Dedifferentiated amniotic fluid mesenchymal stem cell (primary cell): ENCODE data around the gene STYXL1.
A peak's percentile ranks its signal among the peaks of the same experiment; 100 is the strongest.
"Not testable (repeated sequence)": the region's sequence is repeated elsewhere in the genome, so short reads cannot be mapped to it uniquely, and the experiment has no call there.

Source experiments
- DNase-seq: peaks from one replicate; pipeline ENCODE4 v3.0.0-alpha.2; 2016; ENCODE audit errors: extremely low spot score

STYXL1 gene

DNA sequence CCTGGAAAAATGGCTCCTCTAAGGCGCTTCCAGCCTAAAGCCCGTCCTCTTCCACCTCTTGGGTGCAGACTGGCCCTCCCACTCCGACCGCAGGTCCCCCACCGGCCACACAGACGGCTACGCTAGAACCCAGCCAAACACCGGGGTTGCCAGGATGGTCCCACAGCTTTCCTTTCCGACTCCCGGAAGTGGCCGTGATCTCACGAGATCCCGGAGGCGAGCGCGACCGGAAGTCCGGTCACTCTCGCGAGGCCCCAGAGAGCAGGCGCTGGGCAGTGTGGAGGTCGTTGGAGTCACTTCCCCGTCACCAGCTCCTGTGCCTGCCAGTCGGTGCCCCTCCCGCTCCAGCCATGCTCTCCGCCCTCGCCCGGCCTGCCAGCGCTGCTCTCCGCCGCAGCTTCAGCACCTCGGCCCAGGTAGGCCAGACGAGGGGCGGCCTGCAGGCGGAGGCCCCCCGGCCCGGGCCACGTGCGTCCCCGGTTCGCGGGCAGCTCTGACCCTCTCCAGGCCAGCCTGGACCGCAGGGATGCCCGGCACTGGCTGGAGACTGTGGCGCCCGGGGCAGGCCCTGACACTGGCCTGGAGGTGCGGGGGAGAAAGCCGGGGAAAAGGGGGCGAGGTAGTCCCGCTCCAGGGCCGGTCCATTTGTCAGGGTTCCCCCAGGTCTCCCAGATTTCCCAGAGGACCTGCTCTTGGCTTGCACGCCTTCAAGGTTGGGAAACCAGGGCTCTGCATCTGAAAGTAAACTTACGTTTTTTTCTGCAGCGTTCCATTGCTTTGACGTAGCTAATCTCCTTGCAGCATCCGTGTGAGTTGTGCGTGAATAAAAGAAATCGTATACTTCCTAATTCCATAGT lies at the start of gene STYXL1, which contains the start of gene MDH2:
TSS of gene STYXL1 (minus strand) at position 190 of the 857 bp plus-strand sequence. CDS start 17,477 bp downstream, outside the sequence.
TSS of gene MDH2 (plus strand) at position 296 of the 857 bp plus-strand sequence. CDS start at position 351, 55 bp downstream.
- DNase-seq = peak; percentile 95

- no peak for DNase-seq
Measured at GRCh38 chr7:76095908-76096307, 48.1 kb upstream of the STYXL1 start.

DNA sequence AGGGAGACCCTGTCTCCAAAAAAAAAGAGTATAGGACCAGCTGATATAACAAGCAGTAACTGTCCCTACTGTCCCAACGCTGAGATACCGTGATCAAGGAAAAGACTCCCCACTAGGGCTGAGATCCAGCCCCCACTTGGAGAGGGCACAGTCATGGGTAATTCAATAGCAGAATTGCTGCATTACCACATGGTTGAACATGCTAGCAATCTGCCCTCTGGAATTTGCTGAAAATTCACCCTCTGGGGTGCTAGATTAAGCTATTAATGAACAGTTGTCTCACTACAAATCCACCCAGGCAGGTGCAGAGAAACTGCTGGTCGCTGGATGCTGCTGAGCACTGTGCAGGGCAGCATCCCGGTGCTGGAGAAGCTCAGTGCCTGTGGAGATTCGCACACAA lies 46.5 kb upstream of the STYXL1 start:
- not testable (repeated sequence) for DNase-seq

DNA sequence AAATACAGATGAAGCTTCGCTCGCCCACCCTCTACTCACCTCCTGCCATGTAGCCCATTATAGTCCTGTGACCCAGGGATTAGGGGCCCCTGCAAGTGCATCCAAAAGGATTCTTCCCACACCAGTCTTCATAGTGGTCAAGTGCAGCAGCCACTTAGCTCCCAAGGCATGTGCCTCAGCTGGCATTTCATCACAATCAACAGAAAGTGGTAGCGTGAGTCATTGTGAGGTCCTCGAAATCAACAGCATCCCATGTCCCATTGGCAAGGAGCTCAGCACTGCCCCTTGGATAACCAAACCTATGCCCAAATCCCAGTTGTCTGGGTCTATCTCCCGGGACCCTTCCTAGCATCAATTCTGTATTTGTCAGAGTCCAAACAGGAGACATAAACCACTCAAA lies 45.7 kb upstream of the STYXL1 start:
- DNase-seq = not testable (repeated sequence)

DNA sequence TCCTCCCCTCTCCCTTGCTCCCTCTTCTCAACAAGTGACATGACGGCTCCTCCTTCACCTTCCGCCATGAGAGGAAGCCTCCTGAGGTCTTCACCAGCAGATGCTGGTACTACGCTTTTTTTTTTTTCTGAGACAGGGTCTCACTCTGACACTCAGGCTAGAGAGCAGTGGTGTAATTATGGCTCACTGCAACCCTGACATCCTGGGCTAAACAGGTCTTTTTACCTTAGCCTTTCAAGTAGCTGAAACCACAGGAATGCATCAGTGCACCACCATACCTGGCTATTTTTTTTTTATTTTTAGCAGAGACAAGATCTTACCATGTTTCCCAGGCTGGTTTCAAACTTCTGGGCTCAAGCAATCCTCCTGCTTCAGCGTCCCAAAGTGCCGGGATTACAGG lies 43.7 kb upstream of the STYXL1 start:
- DNase-seq = no peak

GRCh38 chr7:76089865-76090475 lies 42.2 kb upstream of the STYXL1 start:
- no peak for DNase-seq

- DNase-seq = peak; percentile 75
Measured at GRCh38 chr7:76087362-76087791, 39.6 kb upstream of the STYXL1 start.

- no peak for DNase-seq
Measured at GRCh38 chr7:76086070-76086469, 38.3 kb upstream of the STYXL1 start.

DNA sequence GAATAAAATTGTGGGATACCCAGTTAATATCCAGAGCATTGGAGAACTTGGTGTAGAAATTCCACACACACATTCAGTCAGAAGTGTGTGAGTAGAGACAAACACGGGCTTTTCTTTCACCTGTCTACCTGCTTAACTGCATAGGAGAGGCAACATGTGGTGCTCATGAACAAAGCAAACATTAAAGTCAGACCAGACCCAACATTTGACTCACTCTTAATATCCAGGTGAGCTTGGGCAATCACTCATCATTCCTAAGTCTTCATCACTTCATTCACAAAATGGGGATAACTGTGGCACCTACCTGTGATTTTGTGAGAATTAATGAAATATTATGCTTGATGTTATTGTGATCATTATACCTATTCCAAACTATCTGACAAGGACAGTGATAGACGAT lies 36.3 kb upstream of the STYXL1 start:
- not testable (repeated sequence) for DNase-seq

- no peak for DNase-seq
Measured at GRCh38 chr7:76080204-76080603, 32.4 kb upstream of the STYXL1 start.

GRCh38 chr7:76077435-76077834 lies 29.6 kb upstream of the STYXL1 start:
- no peak for DNase-seq

DNA sequence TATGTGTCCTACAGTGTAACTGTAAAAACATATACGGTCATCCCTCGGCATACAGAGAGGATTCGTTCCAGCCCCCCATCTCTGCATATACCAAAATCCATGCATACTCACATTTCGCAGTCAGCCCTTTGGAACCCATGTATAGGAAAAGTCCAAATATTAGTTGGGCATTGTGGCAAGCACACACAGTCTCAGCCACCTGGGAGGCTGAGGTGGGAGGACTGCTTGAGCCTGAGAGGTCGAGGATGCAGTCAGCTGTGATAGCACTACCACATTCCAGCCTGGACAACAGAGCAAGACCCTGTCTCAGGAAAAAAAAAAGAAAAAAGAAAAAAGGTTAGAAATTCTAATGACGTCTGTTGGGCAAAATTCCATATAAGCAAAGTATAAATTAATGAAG lies 29.2 kb upstream of the STYXL1 start:
- DNase-seq = no peak

DNA sequence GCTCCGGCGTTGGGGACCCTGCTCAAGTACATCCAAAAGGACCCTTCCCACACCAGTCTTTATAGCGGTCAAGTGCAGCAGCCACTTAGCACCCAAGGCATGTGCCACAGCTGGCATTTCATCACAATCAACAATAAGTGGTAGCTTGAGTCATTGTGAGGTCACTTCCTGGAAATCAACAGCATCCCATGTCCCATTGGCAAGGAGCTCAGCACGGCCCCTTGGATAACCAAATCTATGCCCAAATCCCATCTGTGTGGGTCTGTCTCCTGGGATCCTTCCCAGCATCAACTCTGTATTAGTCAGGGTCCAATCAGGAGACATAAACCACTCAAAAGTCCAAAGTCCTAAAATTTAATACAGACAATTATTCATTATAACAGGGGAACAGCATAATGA lies 27.2 kb upstream of the STYXL1 start:
- no peak for DNase-seq

DNA sequence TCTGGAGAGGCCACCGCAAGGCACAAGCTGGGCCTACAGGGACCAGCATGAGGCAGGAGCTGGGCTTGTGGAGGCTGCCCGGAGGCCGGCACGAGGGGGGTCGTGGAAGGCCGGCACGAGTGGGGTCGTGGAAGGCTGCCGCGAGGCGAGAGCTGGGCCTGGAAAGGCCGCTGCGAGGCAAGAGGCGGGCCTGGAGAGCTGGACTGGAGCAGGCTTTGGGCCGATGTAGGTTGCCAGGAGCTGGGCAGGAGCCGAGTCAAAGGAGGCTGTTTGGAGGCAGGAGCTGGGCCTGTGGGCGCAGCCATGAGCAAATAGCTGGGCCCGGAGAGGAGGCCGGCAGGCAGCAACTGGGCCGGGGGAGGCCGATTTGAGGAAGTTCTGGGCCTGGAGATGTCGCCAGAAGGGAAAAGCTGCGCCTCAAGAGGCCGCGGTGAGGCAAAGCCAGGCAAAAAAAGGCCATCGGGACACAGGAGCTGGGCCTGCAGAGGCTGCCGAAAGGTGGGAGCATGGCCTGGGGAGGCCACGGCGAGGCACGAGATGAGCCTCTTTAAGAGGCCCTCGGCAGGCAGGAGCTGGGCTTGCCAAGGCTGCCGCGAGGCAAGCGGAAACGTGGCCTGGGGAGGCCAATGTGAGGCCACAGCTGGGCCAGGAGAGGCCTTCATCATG lies 26.6 kb upstream of the STYXL1 start:
- no peak for DNase-seq

DNA sequence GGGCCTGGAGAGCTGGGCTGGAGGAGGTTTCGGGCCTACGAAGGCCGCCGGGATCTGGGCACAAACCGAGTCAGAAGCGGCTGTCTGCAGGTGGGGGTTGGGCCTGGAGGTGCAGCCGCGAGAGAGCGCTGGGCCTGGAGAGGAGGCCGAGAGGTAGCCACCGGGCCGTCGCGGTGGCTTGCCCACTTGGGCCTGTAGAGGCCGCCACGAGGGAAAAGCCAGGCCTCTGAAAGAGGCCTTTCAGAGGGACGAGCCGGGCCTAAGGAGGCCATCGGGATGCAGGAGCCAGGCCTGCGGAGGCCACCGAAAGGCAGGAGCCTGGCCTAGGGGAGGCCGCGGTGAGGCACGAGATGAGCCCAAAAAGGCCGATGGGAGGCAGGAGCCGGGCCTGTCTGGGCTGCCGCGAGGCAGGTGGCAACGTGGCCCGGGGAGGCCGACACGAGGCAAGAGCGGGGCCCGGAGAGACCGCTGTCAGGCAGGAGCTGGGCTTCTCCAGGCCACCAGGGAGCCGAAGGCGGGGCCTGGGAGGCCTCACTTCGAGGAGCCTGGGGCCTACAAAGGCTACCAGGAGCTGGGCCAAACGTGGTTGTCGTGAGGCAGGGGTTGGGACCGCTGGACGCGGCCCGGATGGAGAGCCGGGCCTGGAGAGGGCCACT lies 25.7 kb upstream of the STYXL1 start:
- DNase-seq = no peak

- DNase-seq = no peak
Measured at GRCh38 chr7:76072243-76073148, 24.7 kb upstream of the STYXL1 start.

GRCh38 chr7:76071316-76072242 lies 23.8 kb upstream of the STYXL1 start:
- no peak for DNase-seq

GRCh38 chr7:76069238-76069638 lies 21.4 kb upstream of the STYXL1 start:
- DNase-seq = peak; percentile 38

- no peak for DNase-seq
Measured at GRCh38 chr7:76066716-76067503, 19.1 kb upstream of the STYXL1 start.
